Pulmonary artery endothelial cell (primary cell): ENCODE data around the gene BTD. TPM values are rescaled to one million over a fixed set of nuclear protein-coding genes. Genes with fewer than 3 reads are reported as not detected.

Experiments used
- DNase-seq: peaks from one replicate; pipeline ENCODE4 v3.0.0-alpha.2; 2011; ENCODE audit warnings: low read depth, low spot score
- total RNA-seq: library from RNA; depleted of rRNA; stranded (reverse); fragments of >200 nt; gene quantifications from 2 replicates; pipeline ENCODE4 v1.2.3, GENCODE V29; 2014

The BTD gene
- total RNA-seq, 1 donor from 2014 or later, result 27.8 TPM

GRCh38 chr3:15664144-15664543 lies 62.6 kb downstream of the BTD start:
- no peak for DNase-seq

GRCh38 chr3:15665510-15666150 lies 64.1 kb downstream of the BTD start:
- DNase-seq, result no peak

- no peak for DNase-seq
Measured at GRCh38 chr3:15666277-15666676, 64.7 kb downstream of the BTD start.

- no peak for DNase-seq
Measured at GRCh38 chr3:15667484-15667883, 65.9 kb downstream of the BTD start.

GRCh38 chr3:15673536-15673935 lies 72.0 kb downstream of the BTD start:
- no peak for DNase-seq

- no peak for DNase-seq
Measured at GRCh38 chr3:15676259-15676658, 74.7 kb downstream of the BTD start.

- no peak for DNase-seq
Measured at GRCh38 chr3:15679306-15679705, 77.8 kb downstream of the BTD start.

GRCh38 chr3:15681668-15682067 lies 80.1 kb downstream of the BTD start:
- DNase-seq, result no peak

- no peak for DNase-seq
Measured at GRCh38 chr3:15682561-15683185, 81.1 kb downstream of the BTD start.

- no peak for DNase-seq
Measured at GRCh38 chr3:15683253-15683652, 81.7 kb downstream of the BTD start.

- DNase-seq, result no peak
Measured at GRCh38 chr3:15685927-15686326, 84.4 kb downstream of the BTD start.

GRCh38 chr3:15690230-15690629 lies 88.7 kb downstream of the BTD start:
- no peak for DNase-seq

- no peak for DNase-seq
Measured at GRCh38 chr3:15690748-15691147, 89.2 kb downstream of the BTD start.

GRCh38 chr3:15693355-15693754 lies 91.8 kb downstream of the BTD start:
- DNase-seq, result no peak

- DNase-seq, result no peak
Measured at GRCh38 chr3:15694628-15695027, 93.1 kb downstream of the BTD start.

Other genes starting within 250 kb of the BTD start
- gene METTL6, start 174.2 kb upstream of the BTD start, total RNA-seq, result 27.0 and 38.7 TPM in 2 replicates
- gene EAF1, start 174.1 kb upstream of the BTD start, total RNA-seq, result 18.5 and 31.3 TPM in 2 replicates
- 0.07 and 0.25 TPM in 2 replicates for gene COLQ, start 80.0 kb upstream of the BTD start, total RNA-seq
- 30.6 and 45.5 TPM in 2 replicates for gene HACL1, start 176 bp upstream of the BTD start, total RNA-seq
- gene ANKRD28, start 196.2 kb downstream of the BTD start, total RNA-seq, result 129 and 165 TPM in 2 replicates